WI38 (cell line): Measurements from ENCODE around the gene ZNF525.
"Not testable (repeated sequence)": the region's sequence is repeated elsewhere in the genome, so short reads cannot be mapped to it uniquely, and the experiment has no call there.

Experiments used
- H3K4me3 ChIP-seq: 2 replicates; pipeline ENCODE4 v1.5.1; 2011; ENCODE audit warnings: low read depth, mild to moderate bottlenecking, control low read depth, low read length
- CTCF ChIP-seq: IDR thresholded peaks from 2 replicates; pipeline ENCODE4 v1.5.1; 2012; ENCODE audit warnings: low read depth, mild to moderate bottlenecking, control low read depth, low read length

Gene ZNF525

GRCh38 chr19:53365134-53365898, at the start of gene ZNF525:
Gene ZNF525, plus strand, starts transcription at chr19:53365705. Its CDS starts 6,577 bp downstream, at chr19:53372282.
- no peak for TF ChIP-seq CTCF
- peak within 1 kb of the TSS; percentile 73 for H3K4me3 ChIP-seq

DNA sequence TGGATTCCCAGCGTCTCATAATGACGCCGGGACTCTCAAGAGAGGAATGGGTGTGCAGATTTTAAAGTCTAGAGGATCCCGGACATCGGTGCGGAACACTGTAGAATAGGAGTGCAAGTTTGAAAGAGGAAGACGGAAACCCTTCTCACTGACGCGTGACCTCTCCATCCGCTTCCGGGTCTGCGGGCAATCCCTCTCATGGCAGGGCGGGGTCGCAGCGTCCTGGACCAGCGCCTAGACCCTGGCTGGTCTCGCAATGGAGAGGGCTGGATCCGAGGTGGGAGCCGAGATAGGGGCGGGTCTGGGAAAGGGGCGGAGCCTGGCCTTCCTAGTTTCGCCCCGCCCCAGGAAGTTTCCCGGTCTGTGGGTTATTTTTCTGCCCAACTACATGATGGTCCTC, 36.5 kb upstream of the ZNF525 start:
- no peak for TF ChIP-seq CTCF
- no peak overlapping the region for H3K4me3 ChIP-seq

- H3K4me3 ChIP-seq: no peak overlapping the region
- no peak for TF ChIP-seq CTCF
These were observed 33.0 kb upstream of the ZNF525 start for GRCh38 chr19:53332484-53332883.

GRCh38 chr19:53333066-53333462, 32.4 kb upstream of the ZNF525 start:
- H3K4me3 ChIP-seq: peak overlapping the region; percentile 95
- TF ChIP-seq CTCF: no peak

- no peak for TF ChIP-seq CTCF
- peak within 1 kb of the TSS; percentile 95 for H3K4me3 ChIP-seq
These were observed 31.7 kb upstream of the ZNF525 start, which contains the start of gene ZNF845 for GRCh38 chr19:53333463-53334449. Gene ZNF845, plus strand, starts transcription at chr19:53333749. Its CDS starts 7,559 bp downstream, at chr19:53341308.

DNA sequence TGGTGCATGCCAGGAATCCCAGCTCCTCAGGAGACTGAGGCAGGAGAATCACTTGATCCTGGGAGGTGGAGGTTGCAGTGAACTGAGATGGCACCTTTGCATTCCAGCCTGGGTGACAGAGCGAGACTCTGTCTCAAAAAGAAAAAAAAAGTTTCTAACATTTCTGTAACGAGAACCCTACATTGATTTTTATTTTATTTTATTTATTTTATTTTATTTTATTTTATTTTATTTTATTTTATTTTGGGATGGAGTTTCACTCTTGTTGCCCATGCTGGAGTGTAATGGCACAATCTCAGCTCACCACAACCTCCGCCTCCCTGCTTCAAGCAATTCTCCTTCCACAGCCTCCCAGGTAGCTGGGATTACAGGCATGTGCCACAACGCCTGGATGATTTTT, 21.1 kb upstream of the ZNF525 start:
- H3K4me3 ChIP-seq: not testable (repeated sequence)

GRCh38 chr19:53355739-53356138, 9.8 kb upstream of the ZNF525 start:
- no peak overlapping the region for H3K4me3 ChIP-seq
- TF ChIP-seq CTCF: no peak
